HUES64 (cell line): Measurements from ENCODE around the gene ITSN2.

Source experiments
- H3K27ac ChIP-seq: 2 replicates; pipeline ENCODE4 v1.7.0; 2013; ENCODE audit warnings: low read depth, low read length, inconsistent platforms
- H3K27me3 ChIP-seq: 2 replicates; pipeline ENCODE4 v1.6.1; 2013; ENCODE audit warnings: mild to moderate bottlenecking, low read length; ENCODE audit not compliant: insufficient read depth
- H3K36me3 ChIP-seq: 2 replicates; pipeline ENCODE4 v1.6.1; 2013; ENCODE audit warnings: mild to moderate bottlenecking, low read length; ENCODE audit not compliant: insufficient read depth
- H3K4me1 ChIP-seq: 2 replicates; pipeline ENCODE4 v1.6.1; 2013; ENCODE audit warnings: mild to moderate bottlenecking, low read length, moderate library complexity; ENCODE audit not compliant: insufficient read depth
- H3K4me3 ChIP-seq: 2 replicates; pipeline ENCODE4 v1.5.1; 2013; ENCODE audit warnings: mild to moderate bottlenecking, low read length, moderate library complexity
- H3K9ac ChIP-seq: 2 replicates; pipeline ENCODE4 v1.6.1; 2013; ENCODE audit warnings: mild to moderate bottlenecking, low read depth, low read length
- H3K9me3 ChIP-seq: 2 replicates; pipeline ENCODE4 v1.6.1; 2013; ENCODE audit warnings: low read depth, low read length; ENCODE audit not compliant: insufficient read depth
- WGBS: fragments of 150-250, 120-280 bp; methylation state at CpG from one replicate; pipeline ENCODE4 v1.1.7; 2013; ENCODE audit warnings: missing lambda C conversion rate; 5-methylcytosine and 5-hydroxymethylcytosine counted together

ITSN2 gene

DNA sequence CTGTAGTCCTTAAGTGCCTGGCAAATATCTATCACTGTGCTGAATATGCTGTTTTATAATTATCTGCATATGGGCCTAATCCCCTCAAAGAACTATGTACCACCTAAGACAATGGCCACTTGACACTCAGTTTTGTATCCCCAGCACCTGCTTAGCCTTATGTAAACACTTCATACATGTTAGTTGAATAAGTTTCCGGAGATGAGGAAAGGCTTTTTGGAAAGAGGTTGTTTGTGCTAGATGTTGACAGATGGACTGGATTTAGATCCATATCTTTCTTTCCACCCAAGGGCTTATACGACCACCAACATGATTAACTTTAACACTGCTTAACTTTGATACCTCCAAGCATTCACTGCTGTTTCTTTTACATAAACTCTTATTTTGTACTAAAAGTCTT, 122.2 kb downstream of the ITSN2 start:
- no peak overlapping the region for H3K4me3 ChIP-seq
- no peaks in the 10 kb centered on the region for H3K27me3 ChIP-seq
- no peaks in the 10 kb centered on the region for H3K9me3 ChIP-seq
- H3K36me3 ChIP-seq: no peaks in the 10 kb centered on the region
- no peak overlapping the region for H3K27ac ChIP-seq
- H3K4me1 ChIP-seq: peaks cover 6% of the 10 kb centered on the region; the same call in 1 of the 2 replicates
- WGBS: 93% methylated on average over 1 of the region's 2 CpGs
- H3K9ac ChIP-seq: no peak overlapping the region

DNA sequence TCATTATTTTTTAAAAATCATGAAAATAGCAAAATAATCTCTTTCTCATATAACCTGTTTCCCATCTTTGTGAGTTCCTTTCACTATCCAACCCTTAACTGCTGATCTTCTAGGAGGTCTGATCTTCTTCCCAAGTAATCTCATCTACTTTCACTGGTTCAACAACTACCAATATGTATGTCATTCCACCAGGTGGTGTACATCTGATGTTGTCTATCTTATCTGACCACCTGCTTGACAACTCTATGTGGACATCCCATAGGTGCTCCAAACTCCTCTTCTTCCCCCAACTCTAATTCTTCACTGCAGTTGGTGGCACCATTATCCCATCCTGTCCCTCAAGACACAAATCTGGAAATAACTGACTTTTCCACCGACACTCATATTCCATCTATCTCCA, 123.0 kb downstream of the ITSN2 start:
- no peaks in the 10 kb centered on the region for H3K36me3 ChIP-seq
- WGBS: 100% methylated on average over 1 of the region's 1 CpG
- H3K27ac ChIP-seq: no peak overlapping the region
- no peak overlapping the region for H3K4me3 ChIP-seq
- no peak overlapping the region for H3K9ac ChIP-seq
- no peaks in the 10 kb centered on the region for H3K27me3 ChIP-seq
- H3K9me3 ChIP-seq: no peaks in the 10 kb centered on the region
- H3K4me1 ChIP-seq: peaks cover 6% of the 10 kb centered on the region; the same call in 1 of the 2 replicates

DNA sequence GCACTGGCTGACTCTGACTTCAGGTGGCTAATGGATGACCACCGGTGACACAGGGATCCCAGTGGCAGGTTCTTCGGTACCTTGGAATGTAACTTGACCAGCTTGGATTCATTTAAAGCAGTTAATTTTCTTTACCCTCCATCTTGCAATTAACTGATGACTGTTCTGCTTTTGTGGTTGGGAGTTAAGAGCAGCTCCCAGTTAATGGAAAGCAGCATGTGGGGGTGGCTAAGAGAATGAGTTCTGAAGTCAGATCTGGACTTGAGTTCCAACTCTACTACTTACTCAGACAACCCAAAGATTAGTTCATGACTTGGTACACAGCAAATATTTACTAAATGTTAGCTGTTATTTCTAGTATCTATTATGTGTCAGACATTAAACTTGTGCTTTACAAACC, 127.0 kb downstream of the ITSN2 start:
- H3K4me3 ChIP-seq: no peak overlapping the region
- no peak overlapping the region for H3K27ac ChIP-seq
- no peaks in the 10 kb centered on the region for H3K4me1 ChIP-seq
- 94% methylated on average over 2 of the region's 2 CpGs for WGBS
- no peaks in the 10 kb centered on the region for H3K9me3 ChIP-seq
- H3K36me3 ChIP-seq: no peaks in the 10 kb centered on the region
- no peaks in the 10 kb centered on the region for H3K27me3 ChIP-seq
- H3K9ac ChIP-seq: no peak overlapping the region

DNA sequence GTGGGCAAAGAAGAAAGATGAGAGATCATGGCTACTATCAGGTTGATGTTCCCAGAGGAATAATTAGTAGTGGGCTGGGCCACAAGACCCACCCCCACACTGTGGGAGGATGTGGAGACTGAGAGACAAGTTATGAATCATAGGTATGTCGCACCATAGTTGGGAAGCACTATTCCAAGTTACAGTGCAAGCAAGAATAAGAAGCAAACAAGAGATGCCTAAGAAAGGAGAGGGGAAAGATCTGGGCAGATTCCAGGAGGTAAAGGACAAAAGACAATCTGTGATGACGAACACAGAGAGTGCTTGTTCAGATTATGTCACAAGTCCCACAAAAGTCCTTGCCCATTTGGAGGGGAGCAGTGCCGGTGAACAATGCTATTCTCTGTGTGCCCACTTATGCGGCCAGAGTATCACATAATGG, 128.9 kb downstream of the ITSN2 start:
- Histone ChIP-seq H3K4me3 (no peak overlapping the region), H3K27me3 (no peaks in the 10 kb centered on the region), H3K9me3 (no peaks in the 10 kb centered on the region), H3K4me1 (no peaks in the 10 kb centered on the region), H3K36me3 (no peaks in the 10 kb centered on the region), H3K27ac (no peak overlapping the region), H3K9ac (no peak overlapping the region)
- WGBS: 93% methylated on average over 4 of the region's 4 CpGs

DNA sequence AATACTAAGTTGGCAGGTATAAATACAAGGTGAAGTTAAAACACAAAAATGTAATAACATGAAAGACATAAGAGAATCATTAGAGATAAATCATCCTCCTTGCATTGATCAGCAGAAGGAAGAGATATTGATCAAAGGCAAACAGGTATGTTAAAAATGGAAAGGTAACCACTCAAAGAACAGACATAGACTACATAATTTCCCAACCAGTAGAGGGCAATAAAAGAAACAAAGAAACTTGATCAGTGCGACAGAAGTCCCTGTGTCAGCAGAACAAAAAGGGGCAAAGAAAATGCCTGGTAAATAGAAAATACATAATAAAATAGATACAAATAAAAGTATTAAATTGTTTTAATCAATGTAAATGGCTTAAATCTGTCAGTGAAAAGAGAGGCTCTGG, 131.9 kb downstream of the ITSN2 start:
- no peaks in the 10 kb centered on the region for H3K4me1 ChIP-seq
- no peak overlapping the region for H3K9ac ChIP-seq
- no peaks in the 10 kb centered on the region for H3K9me3 ChIP-seq
- H3K4me3 ChIP-seq: no peak overlapping the region
- H3K27ac ChIP-seq: no peak overlapping the region
- no peaks in the 10 kb centered on the region for H3K36me3 ChIP-seq
- H3K27me3 ChIP-seq: no peaks in the 10 kb centered on the region
- no CpG with 5 or more reads among the region's 1 CpG for WGBS

DNA sequence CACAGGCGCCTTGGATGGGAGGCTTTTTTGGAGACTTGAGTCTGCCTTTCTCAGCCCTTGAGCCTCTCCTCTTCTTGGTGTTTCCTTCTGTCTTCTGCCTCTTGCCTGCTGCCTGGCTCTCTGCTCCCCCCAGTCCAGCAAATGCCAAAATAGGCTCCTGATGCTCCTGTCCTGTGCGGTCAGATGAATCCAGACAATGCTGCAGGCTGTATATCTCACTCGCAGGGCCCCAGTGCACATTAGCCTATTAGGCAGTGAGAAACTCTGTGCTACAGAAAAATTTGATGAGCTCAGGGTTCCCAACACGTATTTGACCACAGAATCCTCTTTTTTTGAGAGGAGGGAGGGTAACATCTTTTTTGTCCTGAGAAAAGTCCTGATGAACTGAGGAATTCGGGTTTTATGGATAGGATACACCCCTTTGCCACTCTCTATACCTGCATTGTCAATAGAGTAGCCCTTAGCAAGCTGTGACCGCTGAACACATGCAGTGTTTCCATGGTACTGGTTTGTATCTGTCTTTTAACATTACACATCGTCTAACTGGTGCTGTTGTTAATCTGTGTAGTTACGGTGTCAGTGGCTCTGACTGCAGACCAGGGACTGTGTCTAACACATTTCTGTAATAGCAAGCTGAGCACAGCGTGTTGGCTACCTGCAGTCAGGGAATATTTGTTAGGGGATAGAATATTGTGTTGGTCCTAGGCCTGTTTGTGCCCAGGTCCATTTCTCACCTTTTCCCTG, 134.7 kb downstream of the ITSN2 start:
- no peaks in the 10 kb centered on the region for H3K27me3 ChIP-seq
- no peak overlapping the region for H3K27ac ChIP-seq
- H3K9me3 ChIP-seq: no peaks in the 10 kb centered on the region
- no peaks in the 10 kb centered on the region for H3K4me1 ChIP-seq
- H3K4me3 ChIP-seq: no peak overlapping the region
- H3K36me3 ChIP-seq: no peaks in the 10 kb centered on the region
- H3K9ac ChIP-seq: no peak overlapping the region
- WGBS: 95% methylated on average over 9 of the region's 9 CpGs

DNA sequence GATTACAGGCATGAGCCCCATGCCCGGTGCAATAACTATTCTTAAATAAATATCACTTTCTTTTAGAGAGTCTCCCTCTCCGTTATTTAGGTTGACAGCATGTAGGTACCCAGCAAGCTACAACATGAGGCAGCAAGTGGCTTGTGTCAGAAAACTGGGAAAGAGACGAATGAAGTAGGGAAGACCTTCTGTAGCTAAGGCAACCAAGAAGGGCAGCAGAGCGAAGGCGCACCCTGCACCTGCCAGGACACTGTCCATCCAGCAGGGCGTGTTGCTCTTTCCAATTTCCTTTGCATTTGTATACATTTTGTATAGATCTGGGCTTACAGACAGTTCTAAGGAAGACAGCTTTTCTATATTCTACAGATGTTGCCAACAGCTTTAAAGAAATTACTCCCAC, 137.4 kb downstream of the ITSN2 start:
- Histone ChIP-seq H3K9ac (no peak overlapping the region), H3K4me1 (no peaks in the 10 kb centered on the region), H3K27ac (no peak overlapping the region), H3K9me3 (no peaks in the 10 kb centered on the region), H3K27me3 (no peaks in the 10 kb centered on the region), H3K36me3 (no peaks in the 10 kb centered on the region), H3K4me3 (no peak overlapping the region)
- WGBS: 79% methylated on average over 6 of the region's 6 CpGs

DNA sequence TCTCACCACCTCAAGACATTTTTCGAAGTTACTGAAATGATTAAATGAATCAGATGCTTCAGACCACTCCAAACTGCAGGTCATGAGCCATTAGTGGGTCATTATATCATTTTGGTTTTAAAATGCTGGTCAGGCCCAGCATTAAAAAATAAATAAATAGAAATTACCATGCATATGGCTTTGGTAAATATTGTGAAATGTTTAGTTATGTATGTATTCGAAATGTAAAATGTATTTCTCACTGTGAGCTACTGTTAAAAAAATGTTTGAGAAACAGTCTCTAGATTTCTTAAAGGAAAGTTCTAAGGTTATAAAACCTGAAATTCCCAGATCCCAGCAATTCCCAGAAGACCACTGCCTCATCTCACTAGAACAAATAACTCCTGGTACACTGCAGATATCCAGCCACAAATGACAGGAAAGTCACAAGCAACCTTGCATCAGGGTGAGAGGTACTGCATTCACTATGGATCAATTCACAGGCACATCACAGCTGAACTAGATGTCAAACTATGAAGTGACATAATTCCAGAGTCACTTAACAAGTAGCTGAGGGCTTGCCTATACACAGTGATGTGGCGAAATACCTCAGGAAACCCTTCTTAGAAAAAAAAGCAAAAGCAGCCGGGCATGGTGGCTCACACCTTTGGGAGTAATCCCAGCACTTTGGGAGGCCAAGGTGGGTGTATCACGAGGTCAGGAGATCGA, 138.8 kb downstream of the ITSN2 start:
- Histone ChIP-seq H3K9ac (no peak overlapping the region), H3K36me3 (no peaks in the 10 kb centered on the region), H3K27ac (no peak overlapping the region), H3K27me3 (no peaks in the 10 kb centered on the region), H3K4me3 (no peak overlapping the region), H3K9me3 (no peaks in the 10 kb centered on the region), H3K4me1 (no peaks in the 10 kb centered on the region)
- WGBS: 97% methylated on average over 6 of the region's 6 CpGs

DNA sequence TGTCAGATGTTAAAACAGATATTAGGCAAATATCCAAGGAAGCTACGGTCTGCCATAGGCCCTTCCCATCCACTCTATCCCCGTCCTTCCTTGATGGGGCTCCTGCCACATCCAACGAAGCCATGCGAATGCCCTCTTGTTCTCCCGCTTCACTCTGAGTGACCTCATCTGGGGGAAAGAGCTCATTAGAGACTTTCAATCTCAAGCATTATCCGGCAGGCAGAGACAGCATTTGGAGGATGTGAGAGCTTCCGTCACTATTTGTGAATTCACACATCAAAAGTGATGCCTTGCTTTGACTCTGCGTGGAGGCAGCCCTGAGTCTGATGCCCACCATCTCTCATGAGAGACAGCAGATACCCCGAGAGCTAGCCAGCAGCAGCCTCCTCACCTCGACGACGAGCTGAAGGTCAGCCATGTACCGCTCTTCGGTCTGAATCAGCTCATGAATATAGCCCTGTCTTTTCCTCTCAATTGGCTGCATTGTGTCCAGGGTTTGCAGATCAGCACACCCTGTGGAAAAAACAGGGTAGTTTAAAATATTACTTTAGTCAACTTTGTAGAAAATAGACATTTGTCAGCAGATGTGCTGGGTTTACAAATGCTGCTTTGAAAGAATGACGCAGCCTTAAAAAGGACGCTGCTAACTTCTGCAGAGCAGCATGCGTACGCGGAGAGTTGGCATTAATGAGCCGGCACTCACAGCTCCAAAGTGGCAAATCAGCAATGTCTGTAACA, 139.6 kb downstream of the ITSN2 start:
- Histone ChIP-seq H3K9me3 (no peaks in the 10 kb centered on the region), H3K9ac (no peak overlapping the region), H3K4me1 (no peaks in the 10 kb centered on the region), H3K4me3 (no peak overlapping the region), H3K27me3 (no peaks in the 10 kb centered on the region), H3K36me3 (no peaks in the 10 kb centered on the region), H3K27ac (no peak overlapping the region)
- 95% methylated on average over 20 of the region's 20 CpGs for WGBS

DNA sequence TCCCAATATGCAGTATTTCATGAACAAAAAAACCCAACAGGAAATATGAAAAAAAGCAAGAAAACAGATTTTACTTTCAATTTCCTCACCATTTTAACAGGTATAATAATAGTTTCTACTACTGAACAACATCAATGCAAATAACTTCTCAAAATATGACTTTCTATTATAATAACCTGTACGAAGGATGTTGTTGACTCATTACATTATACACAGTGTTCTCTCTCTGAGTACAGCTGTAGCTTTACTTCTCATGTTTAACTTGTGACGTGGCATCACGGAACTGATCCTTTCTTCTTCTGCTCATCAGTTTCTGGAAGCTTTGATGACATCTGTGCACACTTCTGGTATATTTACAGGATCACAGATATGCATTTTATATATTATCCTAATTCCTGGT, 145.5 kb downstream of the ITSN2 start:
- no peaks in the 10 kb centered on the region for H3K9me3 ChIP-seq
- H3K9ac ChIP-seq: no peak overlapping the region
- no peak overlapping the region for H3K4me3 ChIP-seq
- no peaks in the 10 kb centered on the region for H3K4me1 ChIP-seq
- 97% methylated on average over 3 of the region's 3 CpGs for WGBS
- H3K36me3 ChIP-seq: no peaks in the 10 kb centered on the region
- no peak overlapping the region for H3K27ac ChIP-seq
- no peaks in the 10 kb centered on the region for H3K27me3 ChIP-seq

DNA sequence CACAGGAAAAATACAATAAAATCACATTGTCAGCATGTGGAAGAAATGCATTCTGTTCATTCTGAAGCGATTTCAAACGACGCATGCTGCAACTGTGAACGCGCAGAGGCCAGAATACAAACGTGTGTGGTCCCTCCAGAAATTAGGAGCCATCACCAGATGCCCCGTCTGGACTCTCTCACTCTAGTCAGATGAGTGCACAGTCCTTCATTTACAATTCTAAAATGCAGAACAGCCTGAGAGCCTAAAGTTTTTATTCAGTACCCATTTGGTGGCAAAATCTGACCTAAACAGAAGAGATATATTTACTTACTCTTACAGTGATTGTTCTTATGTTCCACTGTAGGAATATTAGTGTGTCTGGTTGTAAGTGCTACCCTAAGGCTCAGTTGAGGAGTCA, 148.9 kb downstream of the ITSN2 start:
- 78% methylated on average over 7 of the region's 7 CpGs for WGBS
- Histone ChIP-seq H3K9me3 (no peaks in the 10 kb centered on the region), H3K27ac (no peak overlapping the region), H3K27me3 (no peaks in the 10 kb centered on the region), H3K36me3 (no peaks in the 10 kb centered on the region), H3K4me1 (no peaks in the 10 kb centered on the region), H3K4me3 (no peak overlapping the region), H3K9ac (no peak overlapping the region)
